ENCODE measurements around the gene TEX48. TPM values are rescaled to one million over a fixed set of nuclear protein-coding genes. Genes with fewer than 3 reads are reported as not detected.
A peak's percentile ranks its signal among the peaks of the same experiment; 100 is the strongest.

TEX48 gene
- total RNA-seq, 1 donor from 2014 or later, result not detected

GRCh38 chr9:114616684-114617520, 65.1 kb downstream of the TEX48 start:
- FAIRE-seq (no peak), DNase-seq (ENCODE audit: low read depth) (peak; percentile 35)
- TF ChIP-seq CTCF (IDR thresholded peaks at IDR 0.05; ENCODE audit: insufficient read depth, low read length, severe bottlenecking), result no peak
- Histone ChIP-seq H3K36me3 (ENCODE audit: control insufficient read depth, insufficient read depth, low read length) (peaks cover 2% of the 10 kb centered on the region), H3K27me3 (ENCODE audit: control insufficient read depth, insufficient read depth, low read length) (no peaks in the 10 kb centered on the region), H3K4me3 (ENCODE audit: low read depth, low read length) (no peak overlapping the region)

Other genes with a start within 250 kb of the TEX48 start
- gene WHRN, start 176.7 kb downstream of the TEX48 start, total RNA-seq, result 0.53 and 0.77 TPM in 2 replicates
- 279 and 345 TPM in 2 replicates for gene ATP6V1G1, start 94.4 kb downstream of the TEX48 start, total RNA-seq
- 4.6 and 4.7 TPM in 2 replicates for gene TMEM268, start 70.9 kb downstream of the TEX48 start, total RNA-seq
- gene TEX53, start 24.4 kb downstream of the TEX48 start, total RNA-seq, result not detected in 2 replicates
- under 0.01 TPM in 1 of 2 replicates, not detected in the other for gene TNFSF15, start 123.8 kb upstream of the TEX48 start, total RNA-seq
- gene TNFSF8, start 248.4 kb upstream of the TEX48 start, total RNA-seq, result not detected in 2 replicates